Left forelimb (tissue), 1 donor: ENCODE results near the gene DAPK1.

Experiments used
- DNase-seq: peaks from one replicate; pipeline ENCODE4 v3.0.0-alpha.2; 2018; ENCODE audit warnings: low spot score

Gene DAPK1

GRCh38 chr9:87613265-87614111, 115.8 kb downstream of the DAPK1 start:
- peak; percentile 41 for DNase-seq

GRCh38 chr9:87614397-87614796, 116.7 kb downstream of the DAPK1 start:
- DNase-seq = peak; percentile 42

GRCh38 chr9:87615136-87615535, 117.5 kb downstream of the DAPK1 start:
- peak; percentile 11 for DNase-seq

- DNase-seq = peak; percentile 15
Observed at GRCh38 chr9:87615547-87616148, 118.0 kb downstream of the DAPK1 start.

GRCh38 chr9:87618226-87618625, 120.6 kb downstream of the DAPK1 start:
- no peak for DNase-seq

GRCh38 chr9:87618931-87619330, 121.3 kb downstream of the DAPK1 start:
- no peak for DNase-seq

- no peak for DNase-seq
Observed at GRCh38 chr9:87619346-87619745, 121.7 kb downstream of the DAPK1 start.

- DNase-seq = peak; percentile 57
Observed at GRCh38 chr9:87620731-87621322, 123.2 kb downstream of the DAPK1 start.

GRCh38 chr9:87622098-87622497, 124.4 kb downstream of the DAPK1 start:
- peak; percentile 26 for DNase-seq

- peak; percentile 2 for DNase-seq
Observed at GRCh38 chr9:87622923-87623322, 125.3 kb downstream of the DAPK1 start.

GRCh38 chr9:87628346-87628745, 130.7 kb downstream of the DAPK1 start:
- DNase-seq = no peak

- no peak for DNase-seq
Observed at GRCh38 chr9:87629104-87629503, 131.4 kb downstream of the DAPK1 start.

- DNase-seq = no peak
Observed at GRCh38 chr9:87630266-87630665, 132.6 kb downstream of the DAPK1 start.

GRCh38 chr9:87630846-87631245, 133.2 kb downstream of the DAPK1 start:
- DNase-seq = no peak

GRCh38 chr9:87635656-87636501, 138.2 kb downstream of the DAPK1 start:
- DNase-seq = no peak

- no peak for DNase-seq
Observed at GRCh38 chr9:87638292-87638691, 140.6 kb downstream of the DAPK1 start.

- no peak for DNase-seq
Observed at GRCh38 chr9:87639949-87640348, 142.3 kb downstream of the DAPK1 start.

- no peak for DNase-seq
Observed at GRCh38 chr9:87640385-87640795, 142.7 kb downstream of the DAPK1 start.

GRCh38 chr9:87641067-87641466, 143.4 kb downstream of the DAPK1 start:
- DNase-seq = no peak

GRCh38 chr9:87642330-87643106, 144.9 kb downstream of the DAPK1 start:
- DNase-seq = no peak

GRCh38 chr9:87643107-87643650, 145.5 kb downstream of the DAPK1 start:
- no peak for DNase-seq
